Stimulated activated CD8-positive, alpha-beta memory T cell treated with anti-CD3 and anti-CD28 coated beads, Interleukin-2, amount 100 ng/mL, for 48 hours (primary cell): ENCODE data around the gene AAR2.

Experiments used
- DNase-seq, 2 donors: peaks; one replicate each; pipeline ENCODE4 v3.0.0-alpha.2; 2020; ENCODE audit warnings: low read depth in 2 of 2

AAR2 gene

GRCh38 chr20:36235892-36236785 lies at the start of gene AAR2:
TSS of gene AAR2 (plus strand) at chr20:36236478. CDS start at chr20:36239869, 3,391 bp downstream.
- peak; percentile 68 to 76 for DNase-seq

- DNase-seq, result no peak
Observed at GRCh38 chr20:36193977-36194712, 42.1 kb upstream of the AAR2 start.

GRCh38 chr20:36196676-36197075 lies 39.6 kb upstream of the AAR2 start:
- no peak for DNase-seq

GRCh38 chr20:36197271-36197670 lies 39.0 kb upstream of the AAR2 start:
- DNase-seq, result no peak

- DNase-seq, result peak; percentile 58 to 75
Observed at GRCh38 chr20:36199345-36200257, 36.7 kb upstream of the AAR2 start.

GRCh38 chr20:36200451-36200850 lies 35.8 kb upstream of the AAR2 start:
- DNase-seq, result no peak

GRCh38 chr20:36201198-36201597 lies 35.1 kb upstream of the AAR2 start:
- DNase-seq, result no peak

GRCh38 chr20:36202891-36203338 lies 33.4 kb upstream of the AAR2 start:
- peak; percentile 56 to 70 for DNase-seq

GRCh38 chr20:36203861-36204260 lies 32.4 kb upstream of the AAR2 start:
- no peak for DNase-seq

- no peak for DNase-seq
Observed at GRCh38 chr20:36205026-36205425, 31.3 kb upstream of the AAR2 start.

GRCh38 chr20:36206068-36206467 lies 30.2 kb upstream of the AAR2 start:
- DNase-seq, result no peak

- DNase-seq, result no peak
Observed at GRCh38 chr20:36206641-36207040, 29.6 kb upstream of the AAR2 start.

GRCh38 chr20:36207602-36208001 lies 28.7 kb upstream of the AAR2 start:
- DNase-seq, result no peak

GRCh38 chr20:36208257-36208656 lies 28.0 kb upstream of the AAR2 start:
- DNase-seq, result no peak

GRCh38 chr20:36210436-36211021 lies 25.7 kb upstream of the AAR2 start:
- DNase-seq, result no peak

- no peak for DNase-seq
Observed at GRCh38 chr20:36213362-36213761, 22.9 kb upstream of the AAR2 start.

- DNase-seq, result no peak
Observed at GRCh38 chr20:36214684-36215256, 21.5 kb upstream of the AAR2 start.

- no peak for DNase-seq
Observed at GRCh38 chr20:36215778-36216177, 20.5 kb upstream of the AAR2 start.

GRCh38 chr20:36216314-36217025 lies 19.8 kb upstream of the AAR2 start:
- DNase-seq, result no peak

- DNase-seq, result no peak
Observed at GRCh38 chr20:36217226-36217625, 19.1 kb upstream of the AAR2 start.
